MV-4-11 (cell line): Measurements from ENCODE around the gene ERBB2.

Experiments used
- DNase-seq: peaks from one replicate; lab custom pipeline; 2025; lab: John Stamatoyannopoulos, UW

The ERBB2 gene

DNA sequence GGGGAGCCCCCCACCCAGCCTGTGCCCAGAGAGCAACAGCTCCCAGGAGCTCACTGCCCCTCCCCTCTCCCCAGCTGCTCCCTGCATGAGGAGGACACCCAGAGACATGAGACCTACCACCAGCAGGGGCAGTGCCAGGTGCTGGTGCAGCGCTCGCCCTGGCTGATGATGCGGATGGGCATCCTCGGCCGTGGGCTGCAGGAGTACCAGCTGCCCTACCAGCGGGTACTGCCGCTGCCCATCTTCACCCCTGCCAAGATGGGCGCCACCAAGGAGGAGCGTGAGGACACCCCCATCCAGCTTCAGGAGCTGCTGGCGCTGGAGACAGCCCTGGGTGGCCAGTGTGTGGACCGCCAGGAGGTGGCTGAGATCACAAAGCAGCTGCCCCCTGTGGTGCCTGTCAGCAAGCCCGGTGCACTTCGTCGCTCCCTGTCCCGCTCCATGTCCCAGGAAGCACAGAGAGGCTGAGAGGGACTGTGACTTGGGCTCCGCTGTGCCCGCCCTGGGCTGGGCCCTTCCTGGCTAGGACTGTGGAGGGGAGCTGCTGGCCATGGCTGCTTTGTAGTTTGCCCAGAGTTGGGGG is 34.1 kb upstream of the ERBB2 start:
- DNase-seq = no peak

DNA sequence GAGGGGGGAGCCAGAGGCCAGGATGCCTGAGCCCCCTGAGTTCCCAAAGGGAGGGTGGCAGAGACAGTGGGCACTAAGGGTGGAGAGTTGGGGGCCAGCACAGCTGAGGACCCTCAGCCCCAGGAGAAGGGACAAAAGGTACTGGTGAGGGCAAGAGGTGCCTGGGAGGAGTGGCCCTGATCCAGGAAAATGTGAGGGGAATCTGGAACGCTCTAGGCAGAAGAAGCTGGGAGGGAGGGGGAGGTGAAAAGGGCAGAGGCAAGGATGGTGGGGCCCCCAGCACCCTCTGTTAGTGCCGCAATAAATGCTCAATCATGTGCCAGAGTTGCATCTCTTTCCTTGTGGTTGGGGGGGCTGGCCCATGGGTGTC is 33.6 kb upstream of the ERBB2 start:
- no peak for DNase-seq

DNA sequence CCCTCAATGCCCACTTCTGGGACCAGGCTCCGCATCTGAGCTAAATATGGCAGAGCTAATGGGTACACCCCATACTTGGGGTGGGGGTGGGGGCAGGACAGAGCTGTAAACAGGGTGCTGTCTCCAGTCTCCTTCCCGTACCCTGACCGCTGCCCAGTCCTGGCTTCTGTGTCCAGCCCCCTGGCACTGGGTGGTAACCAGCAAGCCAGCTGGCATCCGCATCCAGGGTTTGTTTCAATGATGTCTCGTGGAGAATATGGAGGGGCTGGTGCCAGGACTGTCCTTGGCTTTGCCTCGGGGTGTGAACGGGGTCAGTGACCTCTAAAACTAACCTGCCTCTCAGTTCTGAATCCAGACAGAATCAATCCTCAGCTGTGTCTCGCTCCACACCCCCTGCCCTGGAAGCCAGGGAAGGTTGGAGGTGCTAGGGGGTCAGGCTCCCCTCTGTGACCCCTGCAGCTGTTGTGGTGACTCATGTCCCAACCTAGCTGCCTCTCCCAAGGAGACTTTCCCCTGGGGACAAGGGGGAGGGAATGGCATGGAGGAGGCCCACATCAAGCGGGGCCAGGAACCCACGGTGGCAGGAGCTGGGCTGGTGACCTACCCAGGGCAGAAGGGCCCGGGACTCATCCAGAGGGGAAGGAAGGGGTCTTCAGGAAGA is 33.1 kb upstream of the ERBB2 start:
- no peak for DNase-seq

DNA sequence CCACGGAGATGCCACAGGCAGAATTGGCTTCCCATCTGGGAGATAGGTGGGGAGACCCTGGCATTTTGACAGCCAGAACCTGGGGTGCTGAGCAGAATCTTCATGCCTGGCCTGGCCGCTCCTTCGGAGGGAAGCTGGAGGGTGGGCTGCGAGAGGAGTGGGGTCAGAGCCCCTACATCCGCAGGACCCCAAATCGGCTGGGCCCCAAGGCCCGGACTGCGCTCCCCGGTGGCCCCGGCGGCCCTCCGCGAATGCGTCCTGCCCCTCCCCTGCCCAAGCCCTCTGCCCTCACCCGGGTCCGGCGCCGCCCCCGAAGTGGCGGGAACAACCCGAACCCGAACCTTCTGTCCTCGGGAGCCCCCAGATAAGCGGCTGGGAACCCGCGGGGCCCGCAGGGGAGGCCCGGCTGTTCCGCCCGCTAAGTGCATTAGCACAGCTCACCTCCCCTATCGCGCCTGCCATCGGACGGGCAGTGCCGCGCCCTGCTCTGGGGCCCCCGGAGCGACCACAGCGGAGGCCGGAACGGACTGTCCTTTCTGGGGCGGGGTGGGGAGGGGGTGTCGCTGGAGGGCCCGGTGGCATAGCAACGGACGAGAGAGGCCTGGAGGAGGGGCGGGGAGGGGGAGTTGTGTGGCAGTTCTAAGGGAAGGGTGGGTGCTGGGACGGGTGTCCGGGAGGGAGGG is 32.5 kb upstream of the ERBB2 start:
- no peak for DNase-seq

DNA sequence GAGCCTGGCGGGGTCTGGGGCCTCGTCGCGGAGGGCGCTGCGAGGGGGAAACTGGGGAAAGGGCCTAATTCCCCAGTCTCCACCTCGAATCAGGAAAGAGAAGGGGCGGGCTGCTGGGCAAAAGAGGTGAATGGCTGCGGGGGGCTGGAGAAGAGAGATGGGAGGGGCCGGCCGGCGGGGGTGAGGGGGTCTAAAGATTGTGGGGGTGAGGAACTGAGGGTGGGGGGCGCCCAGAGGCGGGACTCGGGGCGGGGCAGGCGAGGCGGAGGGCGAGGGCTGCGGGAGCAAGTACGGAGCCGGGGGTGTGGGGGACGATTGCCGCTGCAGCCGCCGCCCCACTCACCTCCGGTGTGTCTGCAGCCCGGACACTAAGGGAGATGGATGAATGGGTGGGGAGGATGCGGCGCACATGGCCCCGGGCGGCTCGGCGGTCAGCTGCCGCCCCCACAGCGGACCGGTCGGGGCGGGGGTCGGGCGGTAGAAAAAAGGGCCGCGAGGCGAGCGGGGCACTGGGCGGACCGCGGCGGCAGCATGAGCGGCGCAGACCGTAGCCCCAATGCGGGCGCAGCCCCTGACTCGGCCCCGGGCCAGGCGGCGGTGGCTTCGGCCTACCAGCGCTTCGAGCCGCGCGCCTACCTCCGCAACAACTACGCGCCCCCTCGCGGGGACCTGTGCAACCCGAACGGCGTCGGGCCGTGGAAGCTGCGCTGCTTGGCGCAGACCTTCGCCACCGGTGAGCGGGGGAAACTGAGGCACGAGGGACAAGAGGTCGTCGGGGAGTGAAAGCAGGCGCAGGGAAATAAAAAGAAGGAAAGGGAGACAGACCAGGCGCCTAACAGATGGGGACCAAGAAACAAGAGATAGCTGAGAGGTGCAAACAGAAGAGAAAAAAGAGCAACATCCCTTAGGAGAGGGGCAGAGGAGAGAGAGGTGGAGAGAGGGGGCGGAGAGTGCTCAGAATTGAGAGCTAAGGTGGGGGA is 31.6 kb upstream of the ERBB2 start, which contains the start of gene PNMT:
Gene PNMT (plus strand): TSS at position 509 of the 980 bp plus-strand sequence. CDS start 23 bp downstream, at position 532.
- no peak for DNase-seq

DNA sequence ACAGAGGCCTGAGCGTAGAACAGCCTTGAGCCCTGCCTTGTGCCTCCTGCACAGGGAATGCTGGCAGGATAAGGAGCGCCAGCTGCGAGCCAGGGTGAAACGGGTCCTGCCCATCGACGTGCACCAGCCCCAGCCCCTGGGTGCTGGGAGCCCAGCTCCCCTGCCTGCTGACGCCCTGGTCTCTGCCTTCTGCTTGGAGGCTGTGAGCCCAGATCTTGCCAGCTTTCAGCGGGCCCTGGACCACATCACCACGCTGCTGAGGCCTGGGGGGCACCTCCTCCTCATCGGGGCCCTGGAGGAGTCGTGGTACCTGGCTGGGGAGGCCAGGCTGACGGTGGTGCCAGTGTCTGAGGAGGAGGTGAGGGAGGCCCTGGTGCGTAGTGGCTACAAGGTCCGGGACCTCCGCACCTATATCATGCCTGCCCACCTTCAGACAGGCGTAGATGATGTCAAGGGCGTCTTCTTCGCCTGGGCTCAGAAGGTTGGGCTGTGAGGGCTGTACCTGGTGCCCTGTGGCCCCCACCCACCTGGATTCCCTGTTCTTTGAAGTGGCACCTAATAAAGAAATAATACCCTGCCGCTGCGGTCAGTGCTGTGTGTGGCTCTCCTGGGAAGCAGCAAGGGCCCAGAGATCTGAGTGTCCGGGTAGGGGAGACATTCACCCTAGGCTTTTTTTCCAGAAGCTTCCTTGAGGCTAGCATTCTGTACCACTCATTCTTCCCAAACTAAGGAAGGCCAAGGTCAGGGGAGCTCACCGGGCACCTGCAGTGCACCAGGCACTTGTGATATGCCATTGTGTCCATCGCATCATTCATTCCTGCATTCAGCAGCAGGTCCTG is 29.7 kb upstream of the ERBB2 start:
- no peak for DNase-seq

DNA sequence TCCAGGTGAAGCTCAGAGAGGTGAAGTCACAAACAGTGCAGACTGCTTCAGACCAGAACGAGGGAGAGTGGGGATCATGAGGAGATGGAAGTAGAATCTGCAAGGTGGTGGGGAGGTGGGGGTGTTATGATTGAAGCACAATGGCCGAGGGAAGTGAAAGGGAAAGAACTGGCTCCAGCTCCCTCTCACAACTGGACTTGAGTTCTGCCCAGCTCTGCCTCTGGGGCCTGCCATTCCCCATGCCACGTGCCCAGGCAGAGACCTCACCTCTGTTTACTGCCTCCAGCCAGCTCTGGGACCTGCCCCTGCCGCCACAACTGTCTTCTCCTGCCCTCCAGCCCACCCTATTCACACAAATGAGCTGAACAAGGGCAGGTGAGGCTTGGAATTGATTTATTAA is 29.1 kb upstream of the ERBB2 start:
- DNase-seq = no peak

DNA sequence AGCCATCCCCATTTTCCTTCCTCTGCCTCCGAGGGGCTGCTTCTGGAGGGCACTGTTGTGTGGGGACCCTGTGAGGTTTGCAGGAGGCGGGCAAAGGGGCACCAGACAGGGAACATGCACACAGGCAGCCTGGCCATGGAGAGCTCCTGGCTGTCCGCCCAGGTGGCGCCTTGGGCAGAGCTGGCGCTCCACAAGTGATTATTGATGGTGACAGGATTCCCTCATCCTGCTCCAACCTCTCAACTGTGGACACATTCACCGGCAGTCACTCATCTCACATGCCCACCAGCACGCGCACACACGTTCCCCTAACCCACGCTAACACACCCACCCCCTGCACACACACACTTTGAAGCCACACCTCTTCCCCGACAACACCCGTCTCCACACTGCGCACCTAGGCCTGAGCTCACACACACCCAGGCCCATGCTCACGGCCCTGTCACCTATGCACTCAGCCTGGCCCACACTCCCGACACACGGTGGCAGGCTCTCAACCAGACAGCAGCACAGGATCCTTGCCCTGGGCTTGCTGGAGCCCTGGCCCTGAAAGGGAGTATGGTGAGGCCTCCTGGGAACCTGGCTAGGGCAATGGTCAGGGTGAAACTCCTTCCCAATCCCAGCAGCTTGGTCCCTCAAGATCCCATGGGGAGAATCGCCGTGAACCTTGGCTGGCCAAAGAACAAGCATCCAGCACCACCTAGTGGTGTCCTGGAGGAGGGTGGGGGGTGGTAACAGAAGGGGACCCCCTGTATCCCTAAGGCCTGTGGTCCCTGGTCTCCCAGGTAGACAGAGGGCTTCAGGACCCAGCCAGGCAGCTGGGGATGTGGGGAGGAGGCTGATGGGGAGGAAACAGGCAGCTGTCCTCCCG is 28.0 kb upstream of the ERBB2 start:
- no peak for DNase-seq

DNA sequence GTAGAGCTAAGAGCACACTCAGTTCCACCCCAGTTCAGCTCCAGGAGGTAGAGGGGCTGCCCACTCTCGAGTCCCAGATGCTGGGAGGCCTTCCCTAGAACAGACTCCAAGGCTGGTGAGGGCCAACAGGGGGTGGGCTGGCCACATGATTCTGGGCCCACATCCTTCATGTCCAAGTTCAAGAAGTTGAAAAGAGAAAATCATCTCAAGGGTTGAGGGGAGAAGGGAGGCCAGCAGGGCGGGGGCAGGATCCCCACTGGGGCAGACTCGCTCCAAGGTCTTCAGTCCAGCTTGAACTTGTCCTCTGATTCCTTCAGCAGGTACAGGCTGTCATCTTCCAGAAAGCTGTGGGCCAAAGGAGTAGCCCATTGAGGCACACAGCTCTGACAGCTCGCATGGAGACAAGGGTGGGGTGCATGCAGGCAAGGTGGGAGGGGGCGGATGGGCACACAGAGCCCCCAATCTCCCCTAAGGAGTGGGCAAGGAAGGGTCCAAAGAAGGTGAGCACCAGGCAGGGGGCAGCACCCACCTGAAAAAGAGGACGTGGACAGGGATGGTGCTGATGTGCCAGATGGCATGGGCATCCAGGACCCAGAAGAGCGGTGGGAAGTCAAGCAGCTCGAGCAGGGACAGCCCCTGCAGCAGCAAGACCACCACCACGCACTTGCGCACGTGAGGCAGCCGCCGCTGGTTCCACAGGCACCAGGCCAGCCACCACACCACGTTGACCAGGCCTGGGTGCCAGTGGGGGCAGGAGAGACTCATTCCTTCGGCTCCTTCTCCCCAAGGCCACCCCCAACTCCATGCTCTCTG is 27.1 kb upstream of the ERBB2 start:
- DNase-seq = no peak

DNA sequence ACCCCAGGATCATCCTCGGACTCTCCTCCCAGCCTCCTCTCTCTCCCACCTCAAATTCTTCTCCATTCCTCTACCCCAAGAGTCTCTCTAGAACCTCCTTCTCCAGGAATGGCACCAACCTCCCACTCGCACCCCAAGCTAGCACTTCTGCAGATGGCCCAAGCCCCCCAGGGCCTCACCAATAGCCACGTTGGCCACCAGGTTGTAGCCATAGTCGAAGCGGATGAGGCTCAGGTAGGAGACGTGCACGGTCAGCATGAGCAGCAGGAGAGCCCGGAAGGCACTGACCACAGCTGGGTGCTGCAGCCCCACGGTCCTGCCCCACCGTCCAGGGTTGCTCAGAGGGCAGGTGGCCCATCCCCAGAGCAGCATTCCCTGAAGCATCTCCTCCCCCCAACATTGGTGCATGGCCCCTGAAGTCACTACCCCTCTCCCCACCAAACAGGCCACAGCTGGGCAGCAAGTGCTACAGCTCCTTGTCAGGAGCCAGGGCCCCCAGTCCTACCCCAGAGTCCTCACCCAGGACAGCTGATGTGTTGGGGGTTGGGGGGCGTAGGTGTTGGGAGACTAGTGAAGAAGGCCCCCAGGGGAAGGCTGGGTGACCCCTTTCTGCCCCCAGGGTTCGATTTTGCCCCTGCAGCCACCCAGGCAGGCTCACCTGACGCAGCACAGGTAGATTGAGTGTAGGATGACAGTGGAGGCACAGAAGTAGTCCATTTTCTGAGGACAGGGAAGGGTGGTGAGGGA is 26.4 kb upstream of the ERBB2 start:
- DNase-seq = no peak

DNA sequence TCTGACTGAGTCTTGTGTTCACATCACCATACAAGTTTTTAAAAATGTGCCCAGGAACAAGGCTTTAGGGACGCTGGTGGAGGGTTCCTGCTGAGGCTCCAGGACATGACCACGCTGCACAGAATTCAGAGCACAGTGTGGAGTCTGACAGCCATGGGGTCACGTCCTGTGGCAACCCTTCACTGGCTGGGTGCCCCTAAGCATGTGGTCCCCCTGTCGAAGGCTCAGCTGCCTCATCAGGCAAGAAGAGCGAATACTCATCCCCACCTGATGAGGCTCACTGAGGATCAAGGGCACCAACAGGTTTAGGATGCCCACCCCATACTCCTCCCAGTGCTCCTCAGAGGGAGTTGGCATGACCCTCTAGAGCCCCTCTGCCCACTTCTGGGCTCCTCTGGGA is 25.7 kb upstream of the ERBB2 start:
- DNase-seq = no peak

DNA sequence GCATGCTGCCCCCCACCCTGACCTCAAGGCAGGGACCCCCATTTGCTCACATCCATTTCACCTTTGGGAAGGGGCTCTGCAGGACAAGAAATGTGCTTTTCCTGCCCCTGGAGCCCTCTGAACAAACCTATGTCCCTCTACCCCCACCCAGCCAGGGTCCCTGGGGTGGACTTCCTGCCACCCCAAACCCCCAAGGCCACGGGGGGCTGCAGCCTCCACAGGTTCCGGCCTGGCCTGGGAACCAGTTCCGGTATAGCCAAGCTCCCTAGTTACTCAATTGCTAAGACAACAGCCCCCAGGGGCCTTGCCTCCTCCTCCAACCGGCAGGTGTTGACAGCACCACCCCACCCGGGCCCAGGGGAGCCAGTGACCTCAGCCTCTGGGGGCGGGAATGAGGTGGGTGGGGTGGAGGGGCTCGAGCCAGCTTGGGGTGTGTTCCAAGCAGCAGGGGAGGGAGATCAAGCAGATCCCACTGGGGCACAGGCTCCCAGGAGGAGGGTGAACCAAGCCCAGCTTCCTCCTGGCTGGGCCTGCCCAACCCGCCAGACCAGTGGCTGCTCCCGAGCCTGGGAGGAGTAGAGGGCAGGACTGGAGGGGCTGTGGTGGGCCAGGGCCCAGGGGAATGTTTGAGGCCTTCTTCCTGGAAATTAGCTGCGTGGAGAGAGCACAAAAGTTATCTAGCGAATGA is 25.0 kb upstream of the ERBB2 start:
- no peak for DNase-seq

DNA sequence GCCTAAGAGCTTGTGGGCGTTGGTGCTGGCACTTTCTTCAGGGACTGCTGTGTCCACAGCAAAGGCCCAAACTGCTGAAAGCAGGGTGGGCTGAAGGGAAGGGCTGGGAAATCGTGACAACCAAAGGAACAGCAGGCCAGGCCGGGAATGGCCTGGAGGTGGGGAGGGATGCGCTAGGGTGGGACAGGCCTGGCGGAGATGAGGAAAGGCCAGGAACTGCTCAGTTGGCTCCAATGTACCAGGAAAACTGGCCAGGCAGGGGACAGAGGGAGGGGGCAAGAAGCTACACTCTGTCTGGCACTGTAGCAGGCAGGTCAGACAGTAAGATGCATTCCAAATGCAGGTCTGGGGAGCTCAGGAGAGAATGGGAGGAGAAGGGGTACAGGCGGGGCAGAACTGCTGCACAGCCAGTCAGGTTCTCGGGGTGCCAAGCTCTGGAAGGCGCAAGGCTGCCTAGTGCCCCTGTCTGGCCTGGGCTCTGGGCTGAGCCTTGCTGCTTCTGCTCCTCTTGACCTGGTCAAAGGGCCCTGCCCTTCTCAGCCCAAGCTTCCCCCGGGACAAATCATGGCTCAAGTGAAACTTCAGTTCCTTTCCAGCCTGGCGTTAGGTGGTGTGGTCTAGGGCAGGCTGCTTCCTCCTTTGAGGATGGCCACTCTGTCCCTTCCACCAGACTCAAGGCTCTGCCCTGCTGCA is 24.3 kb upstream of the ERBB2 start:
- DNase-seq = no peak

DNA sequence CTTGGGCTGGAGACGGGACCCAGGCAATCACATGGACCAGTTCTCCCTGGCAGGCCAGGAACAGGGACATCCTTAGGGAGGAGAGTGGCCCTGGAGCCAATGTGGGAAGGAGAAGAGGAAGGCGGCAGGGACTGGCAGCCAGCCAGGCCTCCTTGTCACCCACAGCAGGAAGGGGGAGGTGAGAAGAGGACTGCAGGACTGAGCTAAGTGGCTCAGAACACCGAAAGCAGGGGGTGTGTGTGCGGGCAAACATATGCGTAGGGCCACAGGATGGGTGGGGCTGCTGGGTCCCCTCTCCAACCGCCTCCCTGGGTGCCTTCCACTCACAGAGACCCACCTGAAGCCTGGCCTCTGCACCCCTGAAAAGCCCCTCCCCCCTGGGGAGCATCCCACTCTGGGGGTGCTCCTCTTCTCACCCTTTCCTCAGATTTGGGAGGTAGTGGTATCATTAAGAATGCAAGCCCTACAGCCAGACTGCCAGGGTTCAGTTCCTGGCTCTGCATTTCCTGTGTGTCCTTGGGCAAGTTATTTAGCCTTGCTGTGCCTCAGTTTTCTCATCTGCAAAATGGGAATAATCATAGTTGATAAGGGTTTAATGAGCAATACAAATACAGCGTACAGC is 23.6 kb upstream of the ERBB2 start:
- DNase-seq = peak; percentile 32

DNA sequence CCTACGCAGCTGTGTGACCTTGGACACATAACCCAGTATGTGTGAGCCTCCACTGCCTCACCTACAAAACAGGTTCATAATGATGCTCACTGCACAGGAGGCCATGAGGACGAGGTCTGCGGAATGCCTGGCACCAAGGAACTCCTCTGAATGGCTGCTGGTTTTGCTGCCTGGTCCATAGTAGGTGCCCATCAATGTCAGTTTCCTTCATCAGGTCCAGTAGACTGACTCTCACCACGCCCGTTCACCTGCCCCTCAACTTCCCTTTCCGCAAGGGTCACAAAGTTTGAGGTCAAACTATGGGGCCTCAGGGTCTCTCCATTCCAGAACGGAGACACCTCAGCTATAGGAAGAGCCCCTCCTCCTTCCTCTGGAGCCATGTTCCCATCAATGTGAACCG is 22.8 kb upstream of the ERBB2 start:
- no peak for DNase-seq

DNA sequence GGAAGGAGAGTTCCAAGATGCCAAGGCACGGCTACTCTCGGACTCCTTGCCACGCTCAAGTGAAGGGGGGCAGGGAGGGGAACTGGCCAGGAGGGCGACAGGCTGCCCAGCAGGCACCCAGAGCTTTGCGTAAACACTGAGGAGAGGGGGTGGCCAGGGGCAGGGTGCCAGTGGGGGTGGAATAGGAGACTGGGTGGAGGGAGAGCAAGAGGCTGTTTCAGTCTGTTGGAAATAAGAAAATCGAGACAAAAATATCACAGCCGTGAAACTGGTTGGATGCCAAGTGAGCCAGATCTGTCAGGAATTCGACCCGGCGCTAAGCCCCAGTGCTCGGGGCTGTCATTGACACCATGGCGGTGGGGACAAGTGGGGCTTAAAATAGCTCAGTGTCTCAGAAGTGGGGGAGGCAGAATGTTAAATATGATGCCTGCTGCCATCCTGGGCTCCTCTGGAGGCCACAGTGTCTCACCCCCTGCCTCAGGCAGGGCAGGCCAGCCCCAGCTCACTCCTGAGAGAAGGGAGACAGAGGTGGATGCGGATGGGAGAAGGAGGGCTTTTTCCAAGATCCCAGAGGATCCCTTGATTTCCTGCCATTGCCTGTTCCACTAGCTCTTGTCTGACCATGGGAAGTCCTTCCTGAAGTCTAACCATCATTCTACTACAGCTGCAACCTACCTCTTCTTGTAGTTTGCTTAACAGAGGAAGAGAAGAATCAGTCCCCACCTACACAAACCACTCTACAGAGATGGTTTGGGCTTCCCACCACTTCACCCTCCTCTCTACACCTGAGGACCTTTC is 22.1 kb upstream of the ERBB2 start:
- DNase-seq = no peak
